HG02678 (cell line): ENCODE measurements around the gene HRG.

Experiments used
- ATAC-seq: cut with Tn5 transposase; IDR thresholded peaks from one replicate; pipeline ENCODE4 v1.9.1; 2021; ENCODE audit warnings: mild to moderate bottlenecking, moderate library complexity; ENCODE audit not compliant: unreplicated experiment

HRG gene

DNA sequence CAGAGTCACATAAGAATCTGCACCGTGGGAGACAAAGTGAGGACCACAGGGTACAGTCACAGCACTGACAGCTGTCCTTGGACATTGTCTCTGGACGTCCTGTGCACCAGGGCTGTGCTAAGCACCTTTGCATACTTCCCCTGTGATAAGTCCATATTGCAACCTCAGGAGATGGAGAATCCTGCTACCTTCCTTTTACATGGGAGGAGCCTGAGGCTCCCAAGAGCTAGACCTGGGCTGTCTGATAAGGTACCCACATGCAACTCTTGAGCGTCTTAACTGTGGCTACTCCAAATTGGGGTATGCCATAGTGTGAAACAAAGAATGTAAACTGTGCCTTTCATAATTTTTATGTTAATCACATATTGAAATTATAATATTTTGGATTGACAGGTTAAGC lies 28.1 kb upstream of the HRG start:
- ATAC-seq: no peak

DNA sequence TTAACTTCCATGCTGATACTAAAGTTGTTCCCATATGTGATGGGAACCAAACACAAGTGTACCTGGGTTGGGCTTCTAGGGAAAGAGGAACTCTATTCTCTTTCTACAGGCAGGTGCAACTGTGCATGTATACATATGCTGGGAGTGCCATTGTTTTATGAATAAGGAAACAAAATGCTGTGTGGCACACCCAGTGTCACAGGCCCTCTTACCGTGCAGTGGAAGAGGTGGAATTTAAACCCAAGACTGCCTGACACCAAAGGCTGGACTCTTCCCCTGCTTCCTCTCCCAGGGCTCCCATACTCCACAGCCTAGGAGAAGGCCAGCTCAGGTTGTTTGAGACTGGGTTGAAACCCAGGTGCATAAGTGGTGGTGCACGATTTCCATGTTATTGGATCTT lies 27.6 kb upstream of the HRG start:
- no peak for ATAC-seq

DNA sequence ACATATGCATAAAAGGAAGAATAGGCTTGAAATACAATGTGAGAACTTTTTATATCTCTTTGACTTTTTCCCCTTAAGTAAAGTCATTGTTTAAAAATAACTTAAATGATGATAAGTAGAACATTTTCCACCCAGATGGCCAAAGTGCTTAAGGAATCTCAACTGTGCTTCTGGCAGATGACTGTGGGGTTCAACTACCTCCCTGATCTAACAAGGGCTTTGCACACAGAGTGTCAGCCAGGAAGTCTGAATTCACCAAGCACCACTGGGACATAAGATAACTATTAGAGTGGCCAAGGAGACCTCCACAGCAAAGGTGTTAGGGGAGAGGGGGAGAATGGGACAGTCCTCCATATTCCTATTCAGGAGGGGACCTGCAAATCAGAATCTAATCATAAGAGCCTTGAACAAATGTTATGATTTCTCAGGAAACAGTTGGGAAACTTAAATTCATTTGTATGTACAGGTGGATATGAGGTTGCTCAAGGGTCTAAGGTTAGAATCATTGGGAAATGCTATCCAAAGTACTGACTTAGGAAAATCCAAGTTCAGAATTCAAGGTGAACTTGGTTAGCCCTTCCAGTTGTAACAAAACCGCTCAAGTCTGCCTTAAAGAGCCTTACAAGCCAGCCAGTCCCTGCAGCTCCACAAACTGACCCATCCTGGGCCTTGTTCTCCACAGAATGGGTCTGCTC lies 25.9 kb upstream of the HRG start, which contains the start of gene FETUB:
TSS of gene FETUB (plus strand) at position 622 of the 695 bp plus-strand sequence. CDS start at position 684, 62 bp downstream.
- ATAC-seq: no peak

DNA sequence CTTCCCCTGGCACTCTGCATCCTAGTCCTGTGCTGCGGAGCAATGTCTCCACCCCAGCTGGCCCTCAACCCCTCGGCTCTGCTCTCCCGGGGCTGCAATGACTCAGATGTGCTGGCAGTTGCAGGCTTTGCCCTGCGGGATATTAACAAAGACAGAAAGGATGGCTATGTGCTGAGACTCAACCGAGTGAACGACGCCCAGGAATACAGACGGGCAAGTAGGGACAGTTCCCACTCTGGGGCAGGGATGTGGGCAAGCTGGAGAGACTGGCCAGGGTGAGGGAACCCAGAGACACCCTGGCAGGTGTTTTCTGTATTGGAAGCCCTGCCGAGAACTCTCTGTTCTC lies 25.4 kb upstream of the HRG start:
- ATAC-seq: no peak

DNA sequence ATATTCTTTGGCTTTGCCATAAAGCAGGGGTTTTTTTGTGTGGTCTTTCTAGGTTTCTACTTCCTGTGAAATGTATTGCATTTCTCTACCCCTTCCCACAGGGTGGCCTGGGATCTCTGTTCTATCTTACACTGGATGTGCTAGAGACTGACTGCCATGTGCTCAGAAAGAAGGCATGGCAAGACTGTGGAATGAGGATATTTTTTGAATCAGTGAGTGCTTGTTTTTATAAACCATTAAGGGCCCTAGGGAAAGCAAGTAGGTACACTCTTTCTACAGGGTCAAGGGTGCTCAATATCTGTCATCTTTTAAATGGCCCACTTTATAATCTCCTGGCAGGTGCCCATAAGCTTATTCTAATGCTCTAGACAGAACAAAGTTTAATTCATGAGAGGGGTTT lies 24.9 kb upstream of the HRG start:
- no peak for ATAC-seq

DNA sequence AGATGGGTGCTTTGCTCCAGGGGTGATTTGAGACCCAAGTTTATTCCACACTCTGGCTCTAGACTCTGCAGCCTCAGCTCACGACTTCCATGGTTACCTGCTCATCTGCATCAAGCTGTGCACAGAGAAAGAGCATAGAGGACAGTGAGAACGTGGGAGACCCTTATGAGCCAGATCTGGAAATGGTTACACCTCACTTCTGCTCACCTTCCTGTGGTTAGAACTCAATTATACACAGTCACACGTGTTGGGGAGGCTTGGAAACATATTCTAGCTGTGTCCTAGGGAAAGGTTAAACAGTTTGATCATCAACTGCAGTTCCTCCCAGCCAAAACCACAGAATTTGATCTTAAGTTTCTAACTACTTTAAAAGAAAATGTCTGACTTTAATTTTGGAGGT lies 23.8 kb upstream of the HRG start:
- ATAC-seq: no peak

DNA sequence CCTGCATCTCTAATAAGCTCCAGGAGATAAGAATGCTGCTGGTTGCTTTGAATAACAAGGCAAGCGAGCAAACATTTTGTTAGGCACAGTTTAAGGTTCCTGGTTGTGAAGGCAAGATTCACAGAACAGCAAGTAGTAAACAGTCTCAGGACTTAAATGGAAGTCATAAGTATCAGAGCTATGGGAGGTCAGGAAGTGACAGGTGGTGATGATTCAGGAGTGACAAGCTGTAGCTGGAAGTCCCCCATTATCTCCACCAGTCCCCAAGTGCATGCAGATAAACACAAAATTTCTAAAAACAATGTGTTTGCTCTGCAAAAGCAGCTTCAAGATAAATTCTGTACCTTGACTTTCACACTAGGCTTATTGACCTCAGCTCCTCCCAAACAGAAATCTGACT lies 22.3 kb upstream of the HRG start:
- ATAC-seq: no peak

DNA sequence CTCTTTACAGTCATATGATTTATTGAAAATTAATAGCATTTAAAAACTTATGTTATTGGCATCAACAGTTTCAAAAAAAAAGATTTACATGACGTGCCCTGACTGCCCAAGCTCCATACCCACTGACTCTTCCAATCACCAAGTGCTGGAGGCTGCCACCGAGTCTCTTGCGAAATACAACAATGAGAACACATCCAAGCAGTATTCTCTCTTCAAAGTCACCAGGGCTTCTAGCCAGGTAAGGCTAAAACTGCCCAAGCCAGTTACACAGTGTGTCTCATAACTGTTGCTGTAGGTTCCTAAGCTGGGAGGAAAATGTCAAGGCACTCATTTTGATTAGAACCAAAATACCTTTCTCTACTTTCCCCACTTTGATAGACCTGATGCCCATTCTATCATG lies 21.1 kb upstream of the HRG start:
- no peak for ATAC-seq

DNA sequence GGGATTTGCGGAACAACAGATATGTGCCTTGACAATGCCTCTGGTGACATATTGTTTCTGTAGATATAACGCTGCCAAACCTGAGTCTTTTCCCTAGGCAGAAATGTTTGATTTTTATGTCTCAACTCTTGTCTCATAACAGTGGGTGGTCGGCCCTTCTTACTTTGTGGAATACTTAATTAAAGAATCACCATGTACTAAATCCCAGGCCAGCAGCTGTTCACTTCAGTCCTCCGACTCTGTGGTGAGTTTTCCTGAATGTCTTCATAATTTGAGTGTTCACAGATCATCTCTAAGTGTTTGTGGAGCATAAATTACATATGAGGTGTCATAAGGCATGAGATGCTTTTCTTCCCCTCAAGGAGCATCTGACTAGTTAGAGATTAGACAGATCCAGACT lies 19.7 kb upstream of the HRG start:
- ATAC-seq: no peak

DNA sequence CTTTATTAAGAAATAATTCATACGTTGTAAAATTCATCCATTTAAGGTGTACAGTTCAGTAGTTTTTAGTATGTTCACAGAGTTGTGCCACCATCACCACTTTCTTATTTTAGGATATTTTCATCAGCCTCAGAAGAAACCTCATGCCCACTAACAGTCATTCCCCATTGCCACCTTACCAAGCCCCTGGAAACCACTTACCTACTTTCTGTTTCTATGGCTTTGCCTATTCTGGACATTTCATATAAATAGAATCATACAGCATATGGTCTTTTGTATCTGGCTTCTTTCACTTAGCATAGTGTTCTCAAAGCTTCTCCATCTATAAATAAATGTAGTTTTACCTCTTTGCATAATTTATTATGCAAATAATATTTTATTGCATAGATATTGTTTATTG lies 19.0 kb upstream of the HRG start:
- ATAC-seq: no peak

DNA sequence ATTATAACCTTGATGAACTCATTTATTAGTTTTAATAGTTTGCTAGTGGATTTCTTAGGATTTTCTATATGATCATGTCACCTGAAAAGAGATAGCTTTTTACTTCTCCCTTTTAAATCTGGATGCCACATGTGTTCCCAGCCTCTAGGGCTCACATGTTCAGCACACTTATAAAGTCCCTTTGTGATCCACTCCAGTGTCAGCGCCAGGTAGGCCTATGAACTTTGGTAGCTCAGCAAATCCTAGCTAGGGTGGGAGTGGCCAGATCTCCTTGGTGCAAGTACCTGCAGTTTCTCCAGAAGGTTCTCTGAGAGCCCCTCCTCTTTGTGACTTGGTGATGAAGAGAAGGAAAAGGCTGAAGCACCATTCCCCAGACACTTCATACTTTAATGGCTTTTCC lies 17.0 kb upstream of the HRG start:
- ATAC-seq: no peak

DNA sequence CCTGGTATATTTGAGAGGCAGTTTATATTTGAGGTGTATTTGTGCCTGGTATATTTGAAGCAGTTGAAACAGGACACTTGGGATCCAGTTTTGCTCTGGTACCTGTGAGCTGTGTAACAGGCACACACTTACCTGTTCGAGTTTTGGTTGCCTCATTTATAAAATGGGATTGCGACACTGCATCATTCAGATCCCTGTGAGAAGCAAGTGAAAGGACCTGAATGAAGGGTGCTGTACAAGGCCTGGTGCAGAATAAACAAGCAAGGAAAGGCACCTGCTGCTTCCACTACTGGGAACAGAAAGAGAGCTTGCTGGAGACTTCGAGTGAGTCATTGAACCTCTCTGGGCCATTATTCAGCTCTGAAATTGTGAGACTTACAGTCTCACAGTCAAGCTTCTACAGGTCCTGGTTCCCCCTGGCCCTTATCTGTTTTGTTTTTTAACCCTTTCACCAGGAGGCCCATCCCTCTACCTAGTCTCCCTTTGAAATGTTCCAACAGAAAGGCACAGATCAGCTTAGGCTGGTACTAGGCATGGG lies 14.1 kb upstream of the HRG start:
- ATAC-seq: no peak

DNA sequence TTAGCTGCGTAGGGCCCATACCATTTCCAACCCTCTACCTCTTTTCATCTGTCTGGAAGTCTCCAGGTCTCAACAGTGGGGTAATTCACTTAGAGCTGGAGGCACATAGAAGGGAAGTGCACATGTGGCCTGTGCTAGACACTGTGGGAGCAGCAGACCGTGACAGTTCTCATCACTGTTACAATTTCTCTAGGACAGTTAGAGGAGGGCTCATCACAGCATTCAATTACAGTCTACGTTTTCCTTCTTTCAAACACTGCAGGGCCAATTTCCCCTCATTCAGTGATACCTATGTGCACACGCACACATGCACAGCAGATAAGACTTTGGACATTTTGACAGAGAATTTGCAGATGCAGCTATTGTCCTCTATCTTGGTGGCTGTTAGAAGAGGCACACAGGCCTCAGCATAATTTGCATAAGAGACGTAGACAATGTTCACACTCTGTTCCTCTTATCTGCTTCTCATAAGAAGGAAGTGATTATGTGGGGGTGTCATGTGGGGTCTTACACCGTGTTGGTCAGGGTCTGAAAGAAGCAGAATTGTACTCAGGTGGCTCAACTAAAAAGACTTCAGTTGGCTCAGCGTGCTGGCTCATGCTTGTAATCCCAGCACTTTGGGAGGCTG lies 12.6 kb upstream of the HRG start:
- ATAC-seq: peak; percentile 90

DNA sequence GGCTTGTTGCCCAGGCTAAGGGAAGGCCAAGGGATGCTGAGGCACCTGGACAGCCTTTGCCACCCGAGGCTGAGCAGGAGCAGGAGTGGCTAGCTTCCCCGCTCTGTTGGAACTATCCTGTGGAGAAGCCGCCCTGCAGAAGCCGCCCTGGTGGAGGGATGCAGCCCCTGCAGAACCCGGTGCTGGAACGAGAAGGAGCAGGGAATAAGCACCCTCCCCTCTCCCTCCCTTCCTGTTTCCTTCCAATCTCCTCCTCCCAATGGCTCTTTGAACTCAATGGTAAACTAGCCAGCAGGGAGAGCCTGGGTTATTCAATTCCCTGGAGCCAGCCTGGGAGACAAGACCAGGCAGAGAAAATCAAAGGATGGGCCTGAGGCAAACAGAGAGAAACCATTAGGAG lies 11.8 kb upstream of the HRG start:
- no peak for ATAC-seq

DNA sequence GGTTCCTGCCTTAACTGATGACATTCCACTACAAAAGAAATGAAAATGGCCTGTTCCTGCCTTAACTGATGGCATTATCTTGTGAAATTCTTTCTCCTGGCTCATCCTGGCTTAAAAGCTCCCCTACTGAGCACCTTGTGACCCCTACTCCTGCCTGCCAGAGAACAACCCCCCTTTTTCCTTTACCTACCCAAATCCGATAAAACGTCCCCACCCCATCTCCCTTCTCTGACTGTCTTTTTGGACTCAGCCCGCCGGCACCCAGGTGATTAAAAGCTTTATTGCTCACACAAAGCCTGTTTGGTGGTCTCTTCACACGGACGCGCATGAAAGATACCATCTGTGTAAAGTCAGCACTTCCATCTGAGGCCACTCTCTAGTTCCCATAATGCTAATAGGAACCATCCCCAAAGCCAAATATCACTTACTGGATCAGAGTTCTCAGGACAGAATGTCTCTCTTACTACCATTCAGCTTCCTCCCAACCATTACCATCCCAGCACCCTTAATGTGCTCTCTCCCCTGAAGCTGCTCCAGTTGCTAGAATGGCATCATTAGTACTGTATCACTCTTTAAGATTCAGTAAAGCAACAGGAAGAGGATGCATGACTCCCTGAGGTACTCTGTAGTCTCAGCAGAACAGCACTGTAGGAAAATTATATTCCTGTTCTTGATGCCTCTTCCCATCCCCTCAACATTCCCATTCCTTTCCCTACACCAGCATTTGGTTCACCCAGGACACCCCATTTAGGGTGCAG lies 2.3 kb upstream of the HRG start:
- ATAC-seq: no peak

DNA sequence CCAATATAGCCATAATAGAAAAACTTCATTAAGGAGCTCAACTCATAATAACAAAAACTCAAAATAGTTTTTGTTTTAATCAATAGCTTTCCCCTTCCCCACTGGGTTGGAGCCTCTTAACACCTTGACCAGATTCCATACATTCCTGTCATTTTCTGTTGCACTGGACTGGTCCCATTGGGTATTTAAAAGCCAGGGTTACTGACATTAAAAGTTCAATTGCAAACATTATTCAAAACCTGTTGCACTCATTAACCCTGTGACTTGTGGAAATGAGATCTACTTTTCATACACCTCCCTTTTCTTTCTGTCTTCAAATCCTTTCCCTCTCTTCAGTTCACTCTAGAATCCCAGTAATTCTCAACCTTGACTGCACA lies 1.7 kb upstream of the HRG start:
- no peak for ATAC-seq

DNA sequence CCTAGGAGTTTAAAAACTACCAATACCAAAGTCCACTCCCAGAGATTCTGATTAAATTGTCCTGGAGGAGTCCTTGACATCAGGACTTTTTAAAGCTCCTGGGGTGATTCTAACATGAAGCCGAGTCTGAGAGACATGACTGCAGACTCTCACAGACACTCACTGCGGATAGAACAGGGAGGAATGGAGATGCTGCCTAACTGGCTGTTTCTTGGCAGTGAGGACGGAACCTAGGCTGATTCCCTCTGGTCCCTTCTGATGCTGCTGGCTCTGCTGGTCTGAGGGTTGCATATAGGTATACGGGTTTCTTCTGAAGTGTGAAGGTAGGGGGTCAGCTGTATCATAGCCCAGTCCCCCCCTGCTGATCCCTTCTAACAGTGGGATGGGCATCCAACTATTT lies 1.3 kb upstream of the HRG start:
- no peak for ATAC-seq

DNA sequence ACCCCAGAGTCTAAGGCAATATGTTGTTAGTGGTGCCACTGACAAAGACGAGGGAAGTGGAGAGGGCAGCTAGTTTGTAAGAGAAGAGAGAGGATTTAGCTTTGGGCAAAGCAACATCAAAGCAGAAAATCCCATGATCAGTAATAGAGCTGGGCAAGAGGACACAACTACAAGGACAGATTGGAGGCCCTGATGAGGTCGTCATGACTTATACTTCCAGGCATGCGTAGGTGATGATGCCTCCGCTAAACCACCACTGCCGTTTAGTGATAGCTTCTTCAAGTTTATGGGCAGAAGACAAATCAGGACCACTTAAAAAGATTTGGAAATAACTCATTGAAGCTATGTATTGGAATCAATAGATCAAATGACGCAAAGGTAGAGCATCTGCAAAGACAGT lies 2.6 kb downstream of the HRG start:
- no peak for ATAC-seq

DNA sequence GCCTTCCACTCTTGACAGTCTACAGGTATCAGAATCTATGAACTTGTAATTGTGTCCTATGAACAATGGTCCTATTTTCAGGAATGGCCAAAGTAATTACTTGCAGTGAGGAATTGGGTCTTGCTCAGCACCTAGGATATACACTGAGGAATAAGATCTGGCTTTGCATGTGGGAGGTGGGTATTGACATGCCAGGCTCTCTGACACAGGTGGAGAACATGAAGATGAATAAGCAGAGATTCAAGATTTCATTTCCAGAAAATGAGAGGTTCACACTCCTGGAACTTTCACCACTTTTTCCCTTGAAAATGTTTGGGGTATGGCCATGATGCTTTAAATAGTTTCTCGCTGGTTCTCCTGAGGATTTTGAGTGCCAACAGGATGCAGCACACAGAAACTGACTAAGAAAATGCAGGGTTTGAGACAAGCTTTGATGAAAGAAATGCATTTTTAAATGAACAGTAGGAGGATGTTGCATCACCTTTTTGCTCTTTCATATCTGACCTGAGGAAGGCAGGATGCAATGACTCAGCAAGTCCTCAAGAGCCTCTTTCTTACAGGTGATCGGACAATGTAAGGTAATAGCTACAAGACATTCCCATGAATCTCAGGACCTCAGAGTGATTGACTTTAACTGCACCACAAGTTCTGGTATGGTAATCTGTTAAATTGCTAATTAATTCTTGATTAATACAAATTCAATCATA lies 3.7 kb downstream of the HRG start:
- no peak for ATAC-seq

DNA sequence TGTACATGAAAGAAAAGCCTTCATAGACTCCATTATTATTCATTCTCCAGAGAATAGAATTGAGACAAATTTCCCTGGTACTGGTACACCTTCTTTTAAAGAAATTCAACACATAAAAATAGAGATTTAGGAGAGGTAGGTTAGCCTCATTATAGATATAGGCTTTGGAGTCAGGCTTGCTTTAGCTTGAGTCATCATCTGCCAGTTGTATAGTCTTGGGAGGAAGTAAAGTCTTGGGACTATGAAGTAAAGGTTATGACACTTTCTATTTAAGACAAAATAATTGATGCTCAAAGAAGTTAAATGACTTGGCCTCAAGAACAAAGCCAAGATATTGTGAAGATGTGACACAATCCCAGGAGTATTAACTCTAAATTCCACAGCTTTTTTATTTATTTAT lies 4.3 kb downstream of the HRG start:
- no peak for ATAC-seq

DNA sequence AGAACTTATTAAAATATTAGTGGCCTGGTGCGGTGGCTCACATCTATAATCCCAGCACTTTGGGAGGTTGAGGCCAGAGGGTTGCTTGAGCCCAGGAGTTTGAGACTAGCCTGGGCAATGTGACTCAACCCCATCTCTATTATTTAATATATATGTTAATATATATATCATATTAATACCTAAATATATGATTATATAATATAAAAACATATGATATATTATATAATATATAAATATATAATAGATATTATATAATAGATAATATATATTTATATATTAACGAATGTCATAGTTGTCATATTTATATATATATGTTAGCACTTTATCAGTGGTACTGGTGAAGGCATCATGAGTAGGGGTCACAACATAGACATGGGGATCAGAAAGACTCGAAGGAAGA lies 5.2 kb downstream of the HRG start:
- ATAC-seq: no peak

DNA sequence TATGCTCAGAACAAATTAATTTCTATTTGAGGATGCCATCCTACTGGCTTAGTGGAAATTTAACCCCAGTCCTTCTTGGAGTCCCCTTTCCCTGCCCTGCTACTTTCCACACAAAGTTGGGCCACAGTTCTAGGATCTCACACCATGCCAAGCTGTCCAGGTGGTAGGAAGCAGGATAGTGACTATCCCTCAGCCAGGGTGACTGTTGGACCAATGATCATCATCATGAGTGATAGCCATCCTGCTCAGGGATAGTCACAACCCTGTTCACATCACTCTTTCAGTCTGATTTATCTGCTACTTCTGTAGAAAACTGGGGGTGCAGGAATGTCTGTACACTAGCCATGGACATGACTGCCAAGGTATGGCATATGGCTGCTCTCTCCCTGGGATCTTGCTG lies 12.8 kb downstream of the HRG start:
- no peak for ATAC-seq
